ENCODE results near the gene JUN. TPM values are rescaled to one million over a fixed set of nuclear protein-coding genes. Genes with fewer than 3 reads are reported as not detected.
A peak's percentile ranks its signal among the peaks of the same experiment; 100 is the strongest.

Gene JUN
- total RNA-seq, 1 experiment from 2014 or later: 74.7 TPM

DNA sequence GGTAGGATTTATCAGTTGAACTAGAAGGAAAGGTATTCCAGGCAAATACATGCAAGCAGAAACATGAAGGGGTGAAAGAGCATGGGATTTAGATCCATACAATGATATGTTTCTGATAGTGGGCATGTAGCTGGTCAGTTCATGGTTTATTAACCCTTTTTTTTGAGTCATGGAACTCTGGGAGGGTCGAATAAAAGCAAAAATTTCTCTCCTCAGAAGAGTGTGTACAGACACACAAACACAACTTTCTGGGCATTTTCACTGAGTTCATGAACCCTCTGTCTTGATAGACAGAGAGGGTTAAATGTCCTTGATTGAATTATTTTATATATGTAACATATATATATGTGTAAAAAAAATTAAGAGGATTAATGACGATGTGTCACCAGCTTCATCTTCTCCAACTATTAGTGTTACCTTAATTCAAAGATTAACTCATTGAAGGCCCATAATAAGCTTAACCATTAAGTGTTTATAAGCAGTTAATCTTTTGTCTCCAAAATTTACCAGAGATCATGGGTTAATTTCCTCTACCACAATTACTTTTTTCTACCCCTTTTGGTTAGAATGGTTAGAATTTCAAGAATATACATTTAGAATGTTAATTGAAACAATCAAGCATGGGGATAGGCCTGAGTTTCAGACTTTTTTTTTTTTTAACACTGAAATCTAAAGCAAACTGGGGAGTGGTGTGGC lies 4.6 kb downstream of the JUN start:
- H3K36me3 ChIP-seq (ENCODE audit: low read depth): peaks cover 24% of the 10 kb centered on the region; the same call in 1 of the 2 replicates
- no peaks in the 10 kb centered on the region for H3K27me3 ChIP-seq (ENCODE audit: insufficient read depth, low read depth)
- H3F3A ChIP-seq (ENCODE audit: insufficient read depth, low read depth): peaks cover 42% of the 10 kb centered on the region
- peaks cover 37% of the 10 kb centered on the region for H4K20me1 ChIP-seq (ENCODE audit: insufficient read depth)
- H3K4me1 ChIP-seq (replicated peaks; ENCODE audit: insufficient read depth): peaks cover 17% of the 10 kb centered on the region
- ChIA-PET POLR2A (ENCODE audit: unreplicated experiment) (interaction anchor here (0.6 to 1.0 kb wide), 3 partner anchors 34 to 772 kb away, joined by 5 to 14 read pairs (median 5); no protein-coding TSS in a partner anchor), CTCF (interaction anchor here (0.7 kb wide), 1 partner anchor 307 kb away, joined by 3 read pairs; no protein-coding TSS in a partner anchor)
- H3K4me3 ChIP-seq: peak overlapping the region; percentile 94; the same call in 1 of the 2 replicates
- peak overlapping the region; percentile 92 for H3K27ac ChIP-seq
- no peak for TF ChIP-seq EZH2 (IDR thresholded peaks at IDR 0.05; ENCODE audit: low read depth)
- TF ChIP-seq, protein P1, sequence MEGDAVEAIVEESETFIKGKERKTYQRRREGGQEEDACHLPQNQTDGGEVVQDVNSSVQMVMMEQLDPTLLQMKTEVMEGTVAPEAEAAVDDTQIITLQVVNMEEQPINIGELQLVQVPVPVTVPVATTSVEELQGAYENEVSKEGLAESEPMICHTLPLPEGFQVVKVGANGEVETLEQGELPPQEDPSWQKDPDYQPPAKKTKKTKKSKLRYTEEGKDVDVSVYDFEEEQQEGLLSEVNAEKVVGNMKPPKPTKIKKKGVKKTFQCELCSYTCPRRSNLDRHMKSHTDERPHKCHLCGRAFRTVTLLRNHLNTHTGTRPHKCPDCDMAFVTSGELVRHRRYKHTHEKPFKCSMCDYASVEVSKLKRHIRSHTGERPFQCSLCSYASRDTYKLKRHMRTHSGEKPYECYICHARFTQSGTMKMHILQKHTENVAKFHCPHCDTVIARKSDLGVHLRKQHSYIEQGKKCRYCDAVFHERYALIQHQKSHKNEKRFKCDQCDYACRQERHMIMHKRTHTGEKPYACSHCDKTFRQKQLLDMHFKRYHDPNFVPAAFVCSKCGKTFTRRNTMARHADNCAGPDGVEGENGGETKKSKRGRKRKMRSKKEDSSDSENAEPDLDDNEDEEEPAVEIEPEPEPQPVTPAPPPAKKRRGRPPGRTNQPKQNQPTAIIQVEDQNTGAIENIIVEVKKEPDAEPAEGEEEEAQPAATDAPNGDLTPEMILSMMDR (conservative IDR thresholded peaks at IDR 0.05): no peak
- no peak overlapping the region for H2AFZ ChIP-seq
- DNase-seq: peak in 1 of 2 experiments; percentile 36
- no TSS peak for BruUV-seq (replicated peaks)
- H3K9me3 ChIP-seq (ENCODE audit: insufficient read depth, low read depth): no peaks in the 10 kb centered on the region
- H3K9me2 ChIP-seq (ENCODE audit: insufficient read depth): no peaks in the 10 kb centered on the region
- intact Hi-C loops (cut with micrococcal nuclease; ENCODE audit: unreplicated experiment): no loop called here
- H3K79me2 ChIP-seq (ENCODE audit: low read depth): peaks cover 40% of the 10 kb centered on the region
- peak overlapping the region; percentile 83 for H3K4me2 ChIP-seq

DNA sequence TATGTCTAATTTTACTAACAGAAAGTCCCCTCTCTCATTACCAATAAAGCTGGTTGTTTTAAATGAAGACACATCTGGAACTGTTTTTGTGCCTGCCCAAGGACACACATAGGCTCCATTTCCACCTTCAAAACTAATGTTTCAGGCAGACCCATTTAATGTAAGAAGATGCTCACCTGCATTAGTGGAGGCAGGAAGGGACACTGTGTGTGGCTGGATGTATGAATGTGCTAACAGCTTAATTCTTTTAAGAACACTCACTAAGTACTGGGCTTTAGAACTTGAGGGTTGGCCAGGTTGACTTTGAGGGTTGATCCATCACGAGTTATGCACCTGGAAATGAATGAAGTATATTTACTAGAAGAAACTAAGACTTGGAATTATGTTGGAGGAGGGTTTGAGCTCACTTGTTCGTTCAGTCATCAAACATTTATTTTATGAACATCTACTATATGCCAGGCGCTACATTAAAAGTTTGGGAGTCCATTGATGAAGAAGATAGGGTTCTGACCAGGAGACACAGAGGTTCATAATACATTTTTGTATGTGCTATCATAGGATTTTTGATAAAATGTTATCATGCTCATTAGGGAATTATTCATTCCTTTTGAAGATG lies 5.4 kb downstream of the JUN start:
- peaks cover 37% of the 10 kb centered on the region for H3K79me2 ChIP-seq (ENCODE audit: low read depth)
- H3K36me3 ChIP-seq (ENCODE audit: low read depth): peaks cover 24% of the 10 kb centered on the region; the same call in 1 of the 2 replicates
- peaks cover 34% of the 10 kb centered on the region for H4K20me1 ChIP-seq (ENCODE audit: insufficient read depth)
- H3K4me2 ChIP-seq: no peak overlapping the region
- BruUV-seq (replicated peaks): no TSS peak
- H3K4me3 ChIP-seq: no peak overlapping the region
- ChIA-PET POLR2A (ENCODE audit: unreplicated experiment) (interaction anchor here (0.6 kb wide), 1 partner anchor 41 kb away, joined by 5 read pairs; no protein-coding TSS in a partner anchor), CTCF (no interaction called here)
- no peak overlapping the region for H3K27ac ChIP-seq
- H3F3A ChIP-seq (ENCODE audit: insufficient read depth, low read depth): peaks cover 39% of the 10 kb centered on the region
- DNase-seq: no peak
- no peaks in the 10 kb centered on the region for H3K9me3 ChIP-seq (ENCODE audit: insufficient read depth, low read depth)
- TF ChIP-seq, protein P1 (conservative IDR thresholded peaks at IDR 0.05): no peak
- TF ChIP-seq EZH2 (IDR thresholded peaks at IDR 0.05; ENCODE audit: low read depth): no peak
- intact Hi-C loops (cut with micrococcal nuclease; ENCODE audit: unreplicated experiment): no loop called here
- no peak overlapping the region for H2AFZ ChIP-seq
- no peaks in the 10 kb centered on the region for H3K27me3 ChIP-seq (ENCODE audit: insufficient read depth, low read depth)
- no peaks in the 10 kb centered on the region for H3K9me2 ChIP-seq (ENCODE audit: insufficient read depth)
- peaks cover 23% of the 10 kb centered on the region for H3K4me1 ChIP-seq (replicated peaks; ENCODE audit: insufficient read depth)

DNA sequence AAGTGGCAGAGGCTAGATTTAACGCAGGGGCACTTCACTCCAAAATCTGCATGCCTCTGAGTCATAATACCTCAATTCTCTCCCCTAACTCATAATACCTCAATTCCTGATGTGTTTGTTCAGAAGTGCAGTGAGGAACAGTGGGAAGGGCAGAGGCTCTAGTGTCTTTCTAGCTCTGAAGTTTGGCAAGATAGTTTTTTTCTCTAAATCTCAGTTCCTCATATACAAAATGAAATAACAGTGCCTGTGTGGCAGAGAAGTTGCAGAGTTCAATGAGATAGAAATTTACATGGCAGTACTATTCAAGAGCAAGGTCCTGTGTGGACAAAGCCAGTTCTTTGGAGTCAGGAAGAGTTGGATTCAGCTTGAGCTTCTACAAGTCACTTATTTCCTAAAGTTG lies 9.8 kb downstream of the JUN start:
- H3K79me2 ChIP-seq (ENCODE audit: low read depth): no peaks in the 10 kb centered on the region
- intact Hi-C loops (cut with micrococcal nuclease; ENCODE audit: unreplicated experiment): no loop called here
- H2AFZ ChIP-seq: no peak overlapping the region
- no peak for TF ChIP-seq EZH2 (IDR thresholded peaks at IDR 0.05; ENCODE audit: low read depth)
- TF ChIP-seq, protein P1 (conservative IDR thresholded peaks at IDR 0.05): no peak
- H3K4me3 ChIP-seq: no peak overlapping the region
- no peak for DNase-seq
- H3F3A ChIP-seq (ENCODE audit: insufficient read depth, low read depth): peaks cover 13% of the 10 kb centered on the region; the same call in 1 of the 2 replicates
- H3K4me1 ChIP-seq (replicated peaks; ENCODE audit: insufficient read depth): peaks cover 16% of the 10 kb centered on the region
- no peaks in the 10 kb centered on the region for H4K20me1 ChIP-seq (ENCODE audit: insufficient read depth)
- POLR2A ChIA-PET (ENCODE audit: unreplicated experiment): no interaction called here
- H3K9me2 ChIP-seq (ENCODE audit: insufficient read depth): no peaks in the 10 kb centered on the region
- no peaks in the 10 kb centered on the region for H3K9me3 ChIP-seq (ENCODE audit: insufficient read depth, low read depth)
- BruUV-seq (replicated peaks): no TSS peak
- no peaks in the 10 kb centered on the region for H3K36me3 ChIP-seq (ENCODE audit: low read depth)
- H3K4me2 ChIP-seq: peak overlapping the region; percentile 31; the same call in 1 of the 2 replicates
- CTCF ChIA-PET: interaction anchor here (0.5 kb wide), 1 partner anchor 11 kb away, joined by 7 read pairs; no protein-coding TSS in a partner anchor
- H3K27ac ChIP-seq: no peak overlapping the region
- H3K27me3 ChIP-seq (ENCODE audit: insufficient read depth, low read depth): no peaks in the 10 kb centered on the region

Measured in PC-9 (cell line).